A549 (cell line): ENCODE results near the gene SLC39A11. TPM values are rescaled to one million over a fixed set of nuclear protein-coding genes. Genes with fewer than 3 reads are reported as not detected.

Experiments
- ATAC-seq, 2 experiments: fragments of 200-7000 bp in 1 of 2; fragments of >200 bp in 1 of 2; cut with Nextera tagmentation in 1 of 2; cut with Tn5 transposase in 1 of 2; 3 replicates each; pipeline versions ENCODE4 v1.8.0 to v1.9.1; 2018 to 2020; ENCODE audit warnings: mild to moderate bottlenecking in 1 of 2, moderate library complexity in 1 of 2
- CTCF ChIA-PET: fragments of 300-600 bp; sonication (Branson Sonifier 250); formaldehyde crosslinking; extraction: SDS; loops from one replicate; lab custom pipeline; 2021; ENCODE audit warnings: antibody characterized with exemption, inconsistent platforms; lab: Yijun Ruan, JAX
- POLR2A ChIA-PET: fragments of 350-600 bp; formaldehyde crosslinking; extraction: SDS; loops from one replicate; lab custom pipeline; 2021; ENCODE audit warnings: antibody characterized with exemption, inconsistent platforms; lab: Yijun Ruan, JAX
- DNase-seq, 2 experiments: peaks; one replicate each; pipeline versions ENCODE4 v3.0.0 to v3.0.0-alpha.2; 2011 to 2016; ENCODE audit warnings: low read depth in 1 of 2, low spot score in 1 of 2
- FAIRE-seq: peaks from 2 replicates; lab custom pipeline; 2011; peaks lifted over from hg19 to GRCh38; lab: Jason Lieb, UNC
- H3K27ac ChIP-seq, 2 experiments: fragments of >200 bp; sonication (Bioruptor Twin); formaldehyde crosslinking; 3 replicates each; pipeline ENCODE4 v1.5.1; 2016 to 2017
- H3K4me1 ChIP-seq: fragments of >200 bp; sonication (Bioruptor Twin); formaldehyde crosslinking; 3 replicates; pipeline ENCODE4 v1.6.1; 2016
- H3K4me2 ChIP-seq: fragments of >200 bp; sonication (Bioruptor Twin); formaldehyde crosslinking; 3 replicates; pipeline ENCODE4 v1.6.1; 2016
- H3K4me3 ChIP-seq: fragments of >200 bp; sonication (Bioruptor Twin); formaldehyde crosslinking; 3 replicates; pipeline ENCODE4 v1.5.1; 2016
- H3K9me3 ChIP-seq: fragments of >200 bp; sonication (Bioruptor Twin); formaldehyde crosslinking; 3 replicates; pipeline ENCODE4 v1.6.1; 2016
- ATOH8 ChIP-seq: fragments of 250-450 bp; sonication (Bioruptor Pico); IDR thresholded peaks from 2 replicates; pipeline ENCODE4 v1.5.0; 2020; ENCODE audit warnings: low read depth, mild to moderate bottlenecking, moderate library complexity
- CBX2 ChIP-seq: fragments of 200-600 bp; sonication (generic); IDR thresholded peaks from 2 replicates; pipeline ENCODE4 v1.6.1; 2016; ENCODE audit warnings: low read depth, mild to moderate bottlenecking, borderline replicate concordance
- CEBPB ChIP-seq, 2 experiments: fragments of >200 bp in 1 of 2; sonication (Bioruptor Twin) in 1 of 2; formaldehyde crosslinking in 1 of 2; IDR thresholded peaks; 2 replicates each; pipeline ENCODE4 v1.6.1; 2012 to 2016
- CHD4 ChIP-seq: fragments of 200-600 bp; sonication (generic); IDR thresholded peaks from 2 replicates; pipeline ENCODE4 v1.6.1; 2016; ENCODE audit warnings: antibody characterized with exemption, mild to moderate bottlenecking, borderline replicate concordance
- E2F6 ChIP-seq: IDR thresholded peaks from 2 replicates; pipeline ENCODE4 v1.6.1; 2012; ENCODE audit warnings: low read depth, borderline replicate concordance
- EP300 ChIP-seq, 2 experiments: fragments of >200 bp; sonication (Bioruptor Twin); formaldehyde crosslinking; IDR thresholded peaks; 2 replicates in 1 of 2; 3 replicates in 1 of 2; pipeline ENCODE4 v1.6.1; 2016 to 2017
- FOSL2 ChIP-seq, 2 experiments: fragments of 450-650 bp in 1 of 2; fragments of >200 bp in 1 of 2; sonication (Bioruptor Twin) in 1 of 2; formaldehyde crosslinking; IDR thresholded peaks; 2 replicates each; pipeline versions ENCODE4 v1.5.0 to v1.6.1; 2016 to 2020; ENCODE audit warnings: mild to moderate bottlenecking in 1 of 2, moderate library complexity in 1 of 2
- HES2 ChIP-seq: fragments of >200 bp; sonication (Bioruptor Twin); formaldehyde crosslinking; IDR thresholded peaks from 2 replicates; pipeline ENCODE4 v1.6.1; 2016
- HEYL ChIP-seq: fragments of 250-450 bp; sonication (Bioruptor Pico); IDR thresholded peaks from 2 replicates; pipeline ENCODE4 v1.8.0; 2021; ENCODE audit warnings: mild to moderate bottlenecking, moderate library complexity
- HMGXB4 ChIP-seq: fragments of 250-450 bp; sonication (Bioruptor Pico); IDR thresholded peaks from 2 replicates; pipeline ENCODE4 v1.5.0; 2021; ENCODE audit warnings: mild to moderate bottlenecking, moderate library complexity, borderline replicate concordance
- HOXB13 ChIP-seq: fragments of 250-450 bp; sonication (Bioruptor Pico); IDR thresholded peaks from 2 replicates; pipeline ENCODE4 v1.5.0; 2020; ENCODE audit warnings: low read depth, mild to moderate bottlenecking, moderate library complexity
- JUN ChIP-seq, 2 experiments: fragments of >200 bp; sonication (Bioruptor Twin); formaldehyde crosslinking; IDR thresholded peaks; 2 replicates in 1 of 2; 3 replicates in 1 of 2; pipeline ENCODE4 v1.6.1; 2016 to 2017
- KDM1A ChIP-seq: fragments of 200-600 bp; sonication (generic); IDR thresholded peaks from 2 replicates; pipeline ENCODE4 v1.6.1; 2016; ENCODE audit warnings: low read depth, mild to moderate bottlenecking
- KDM5A ChIP-seq: fragments of 200-600 bp; sonication (generic); IDR thresholded peaks from 2 replicates; pipeline ENCODE4 v1.6.1; 2016; ENCODE audit warnings: antibody characterized with exemption, mild to moderate bottlenecking
- POLR2A ChIP-seq: IDR thresholded peaks from 2 replicates; pipeline ENCODE4 v1.6.1; 2012; ENCODE audit warnings: mild to moderate bottlenecking, low read length
- POLR2AphosphoS2 ChIP-seq: conservative IDR thresholded peaks from 2 replicates; pipeline ENCODE4 v1.6.1; 2012; ENCODE audit warnings: low read length, improper control_type of control experiment, inconsistent platforms
- RCOR1 ChIP-seq: fragments of 150-350 bp; IDR thresholded peaks from 2 replicates; pipeline ENCODE4 v1.6.1; 2014; ENCODE audit warnings: antibody characterized with exemption, low read length, low read depth
- TP53 ChIP-seq: fragments of 250-450 bp; sonication (Bioruptor Pico); IDR thresholded peaks from 2 replicates; pipeline ENCODE4 v1.5.0; 2021; ENCODE audit warnings: mild to moderate bottlenecking, moderate library complexity
- ZNF302 ChIP-seq: fragments of 250-450 bp; sonication (Bioruptor Pico); IDR thresholded peaks from 2 replicates; pipeline ENCODE4 v1.9.0; 2021; ENCODE audit warnings: inconsistent platforms, mild to moderate bottlenecking, moderate library complexity
- ZSCAN20 ChIP-seq: fragments of 250-450 bp; sonication (Bioruptor Pico); IDR thresholded peaks from 2 replicates; pipeline ENCODE4 v1.8.0; 2022; ENCODE audit warnings: mild to moderate bottlenecking, moderate library complexity
- WGBS: methylation state at CpG from one replicate; pipeline ENCODE4 v1.1.6; 2017; ENCODE audit errors: missing lambda C conversion rate; 5-methylcytosine and 5-hydroxymethylcytosine counted together
- polyA plus RNA-seq, 4 experiments: library from polyadenylated mRNA; depleted of rRNA in 3 of 4; stranded (reverse); fragments of >200 nt; fragmentation: RNase III in 1 of 4; extraction: RNeasy Plus Mini Kit Qiagen cat#74134 plus additional on column Dnase treatment in 1 of 4; gene quantifications; 2 replicates in 3 of 4; 3 replicates in 1 of 4; pipeline ENCODE4 v1.2.3, GENCODE V29; 2011 to 2017

Gene SLC39A11
- polyA plus RNA-seq, 2 of the 4 experiments (the other 2 are of a cell fraction): 18.4 to 25.2 TPM

GRCh38 chr17:72659811-72660210, 432.7 kb downstream of the SLC39A11 start:
- 73% methylated on average over 4 of the region's 4 CpGs for WGBS
- ATAC-seq (no peak), DNase-seq (no peak), FAIRE-seq (no peak)
- POLR2A ChIA-PET: interaction anchor here (0.7 to 3.6 kb wide), 2 partner anchors 8 to 67 kb away, joined by 8 to 13 read pairs; no protein-coding TSS in a partner anchor
- Histone ChIP-seq H3K4me3 (no peak overlapping the region), H3K4me1 (peaks cover 17% of the 10 kb centered on the region), H3K9me3 (no peaks in the 10 kb centered on the region), H3K4me2 (no peak overlapping the region), H3K27ac (peak overlapping the region in 1 of 2 experiments; percentile 22; a peak in 1 of 6 replicates)
- CTCF ChIA-PET: interaction anchor here (1.0 to 5.6 kb wide), 6 partner anchors 11 to 100 kb away, joined by 3 to 72 read pairs (median 6); no protein-coding TSS in a partner anchor
- TF ChIP-seq EP300 (IDR thresholded peaks at IDR 0.05) (no peak), POLR2AphosphoS2 (no peak), RCOR1 (no peak), POLR2A (no peak), E2F6 (no peak), JUN (IDR thresholded peaks at IDR 0.05) (no peak), ZNF302 (no peak), HES2 (no peak), CHD4 (no peak), CEBPB (IDR thresholded peaks at IDR 0.05) (no peak), HEYL (CRISPR knock-in tag) (no peak), CBX2 (no peak), ATOH8 (CRISPR knock-in tag) (no peak), FOSL2 (IDR thresholded peaks at IDR 0.05) (no peak), FOSL2 (CRISPR knock-in tag; IDR thresholded peaks at IDR 0.05) (no peak), TP53 (CRISPR knock-in tag) (no peak), HOXB13 (CRISPR knock-in tag) (no peak), KDM1A (no peak), ZSCAN20 (CRISPR knock-in tag) (no peak)

GRCh38 chr17:72658675-72659074, 433.8 kb downstream of the SLC39A11 start:
- FAIRE-seq: no peak
- no peak for DNase-seq
- POLR2A ChIA-PET: interaction anchor here (3.6 kb wide), 1 partner anchor 66 kb away, joined by 13 read pairs; no protein-coding TSS in a partner anchor
- Histone ChIP-seq H3K27ac (peak overlapping the region; percentile 57 to 77; a peak in 5 of 6 replicates), H3K9me3 (no peaks in the 10 kb centered on the region), H3K4me3 (no peak overlapping the region), H3K4me2 (no peak overlapping the region), H3K4me1 (peaks cover 17% of the 10 kb centered on the region)
- 86% methylated on average over 5 of the region's 5 CpGs for WGBS
- CTCF ChIA-PET: interaction anchor here (1.2 to 5.6 kb wide), 4 partner anchors 11 to 99 kb away, joined by 3 to 72 read pairs (median 9); no protein-coding TSS in a partner anchor
- ATAC-seq: no peak
- TF ChIP-seq HMGXB4 (CRISPR knock-in tag) (no peak), KDM5A (no peak)
